HEK293T (cell line): ENCODE results near the gene CCDC182.

Source experiments
- CTBP1 ChIP-seq: fragments of 450-650 bp; IDR thresholded peaks from 2 replicates; pipeline ENCODE4 v1.6.1; 2016; ENCODE audit warnings: borderline replicate concordance
- FOXM1 ChIP-seq: fragments of 450-650 bp; IDR thresholded peaks from 2 replicates; pipeline ENCODE4 v1.6.1; 2017; ENCODE audit warnings: mild to moderate bottlenecking, borderline replicate concordance
- SUZ12 ChIP-seq: fragments of 450-650 bp; IDR thresholded peaks from 2 replicates; pipeline ENCODE4 v1.6.1; 2016; ENCODE audit warnings: mild to moderate bottlenecking

DNA sequence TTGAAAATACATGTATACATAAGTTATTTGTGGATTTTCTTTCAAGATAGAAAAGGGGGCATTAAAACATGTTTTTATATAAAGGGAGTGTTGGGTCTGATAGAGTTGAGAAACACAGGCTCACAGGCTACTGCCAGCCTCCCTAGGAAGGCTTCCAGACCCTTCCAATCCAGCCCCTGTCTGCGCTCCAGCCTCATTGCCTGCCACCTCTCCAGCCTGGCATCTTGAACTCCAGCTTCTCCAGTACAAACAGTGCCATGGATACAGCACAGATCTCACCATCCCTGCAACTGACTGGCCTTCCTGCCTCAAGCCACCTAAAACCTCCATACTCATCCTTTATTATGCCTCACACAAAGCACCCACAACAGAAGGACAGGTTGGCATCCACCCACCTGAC, 40.7 kb downstream of the CCDC182 start:
- TF ChIP-seq SUZ12 (no peak), FOXM1 (no peak), CTBP1 (no peak)
